Measurements from ENCODE around the gene NAB1.

NAB1 gene

DNA sequence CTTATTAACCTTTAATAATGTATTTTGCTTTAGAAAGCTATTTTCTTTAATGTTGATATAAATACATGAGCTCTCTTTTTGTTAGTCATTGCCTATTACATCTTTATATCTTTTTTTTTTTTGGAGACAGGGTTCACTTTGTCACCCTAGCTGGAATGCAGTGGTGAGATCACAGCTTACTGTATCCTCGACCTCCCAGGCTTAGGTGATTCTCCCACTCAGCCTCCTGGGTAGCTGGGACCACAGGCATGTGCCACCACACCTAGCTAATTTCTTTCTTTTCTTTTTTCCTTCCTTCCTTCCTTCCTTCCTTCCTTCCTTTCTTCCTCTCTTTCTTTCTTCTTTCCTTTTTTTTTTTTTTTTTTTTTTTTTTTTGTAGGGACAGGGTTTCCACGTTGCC lies 15.4 kb downstream of the NAB1 start:
- TF ChIP-seq, protein P1, sequence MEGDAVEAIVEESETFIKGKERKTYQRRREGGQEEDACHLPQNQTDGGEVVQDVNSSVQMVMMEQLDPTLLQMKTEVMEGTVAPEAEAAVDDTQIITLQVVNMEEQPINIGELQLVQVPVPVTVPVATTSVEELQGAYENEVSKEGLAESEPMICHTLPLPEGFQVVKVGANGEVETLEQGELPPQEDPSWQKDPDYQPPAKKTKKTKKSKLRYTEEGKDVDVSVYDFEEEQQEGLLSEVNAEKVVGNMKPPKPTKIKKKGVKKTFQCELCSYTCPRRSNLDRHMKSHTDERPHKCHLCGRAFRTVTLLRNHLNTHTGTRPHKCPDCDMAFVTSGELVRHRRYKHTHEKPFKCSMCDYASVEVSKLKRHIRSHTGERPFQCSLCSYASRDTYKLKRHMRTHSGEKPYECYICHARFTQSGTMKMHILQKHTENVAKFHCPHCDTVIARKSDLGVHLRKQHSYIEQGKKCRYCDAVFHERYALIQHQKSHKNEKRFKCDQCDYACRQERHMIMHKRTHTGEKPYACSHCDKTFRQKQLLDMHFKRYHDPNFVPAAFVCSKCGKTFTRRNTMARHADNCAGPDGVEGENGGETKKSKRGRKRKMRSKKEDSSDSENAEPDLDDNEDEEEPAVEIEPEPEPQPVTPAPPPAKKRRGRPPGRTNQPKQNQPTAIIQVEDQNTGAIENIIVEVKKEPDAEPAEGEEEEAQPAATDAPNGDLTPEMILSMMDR (IDR thresholded peaks at IDR 0.05; ENCODE audit: low read length) = no peak
- TF ChIP-seq EZH2 (IDR thresholded peaks at IDR 0.05; ENCODE audit: borderline replicate concordance, low read length) = no peak
- H3K4me1 ChIP-seq (ENCODE audit: insufficient read depth, low read length, severe bottlenecking) = no peaks in the 10 kb centered on the region
- no peaks in the 10 kb centered on the region for H3F3A ChIP-seq (ENCODE audit: insufficient read depth, low read length)
- no peak overlapping the region for H3K27ac ChIP-seq (ENCODE audit: low read depth, low read length, poor library complexity, severe bottlenecking)
- no peak overlapping the region for H2AFZ ChIP-seq (ENCODE audit: low read length)
- H3K9me3 ChIP-seq (ENCODE audit: low read length) = peaks cover 5% of the 10 kb centered on the region; the same call in 1 of the 2 replicates
- no peak overlapping the region for H3K4me2 ChIP-seq (ENCODE audit: low read length)
- no peak overlapping the region for H3K9ac ChIP-seq (ENCODE audit: low read length)
- H3K4me3 ChIP-seq (ENCODE audit: low read depth, low read length, poor library complexity, severe bottlenecking) = no peak overlapping the region
- no peaks in the 10 kb centered on the region for H4K20me1 ChIP-seq (ENCODE audit: insufficient read depth, low read length)
- no peaks in the 10 kb centered on the region for H3K9me2 ChIP-seq (ENCODE audit: low read depth, low read length)
- H3K79me2 ChIP-seq (ENCODE audit: insufficient read depth, low read length) = 0 out of 2 replicates have a peak, but pooled peaks cover 3% of the 10 kb centered on the region
- no peaks in the 10 kb centered on the region for H3K27me3 ChIP-seq (ENCODE audit: insufficient read depth, low read length)
- peaks cover 28% of the 10 kb centered on the region for H3K36me3 ChIP-seq (ENCODE audit: insufficient read depth, low read length)

DNA sequence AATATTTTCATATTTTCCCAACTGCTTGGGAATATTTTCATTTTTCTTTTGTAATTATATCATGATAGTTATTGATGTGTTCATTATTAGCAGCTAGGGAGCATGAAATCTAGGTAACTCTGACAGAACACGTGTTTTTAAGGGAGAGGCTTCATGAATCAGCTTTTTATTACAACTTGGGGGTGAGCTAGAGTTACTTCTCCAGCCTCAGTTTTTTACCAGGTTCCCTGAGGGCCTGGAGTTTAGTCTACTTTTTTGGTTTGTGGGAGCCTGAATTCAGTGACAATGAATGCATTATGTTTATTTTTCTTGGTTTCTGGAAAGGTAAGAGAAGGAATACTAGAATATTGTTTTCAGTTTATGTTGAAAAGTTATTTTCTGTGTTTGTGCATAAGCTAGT lies 18.0 kb downstream of the NAB1 start:
- TF ChIP-seq, protein P1 (IDR thresholded peaks at IDR 0.05; ENCODE audit: low read length) = no peak
- no peak for TF ChIP-seq EZH2 (IDR thresholded peaks at IDR 0.05; ENCODE audit: borderline replicate concordance, low read length)
- H4K20me1 ChIP-seq (ENCODE audit: insufficient read depth, low read length) = no peaks in the 10 kb centered on the region
- H3K79me2 ChIP-seq (ENCODE audit: insufficient read depth, low read length) = 0 out of 2 replicates have a peak, but pooled peaks cover 3% of the 10 kb centered on the region
- H3K4me2 ChIP-seq (ENCODE audit: low read length) = no peak overlapping the region
- no peaks in the 10 kb centered on the region for H3F3A ChIP-seq (ENCODE audit: insufficient read depth, low read length)
- H3K9me2 ChIP-seq (ENCODE audit: low read depth, low read length) = no peaks in the 10 kb centered on the region
- H3K36me3 ChIP-seq (ENCODE audit: insufficient read depth, low read length) = peaks cover 39% of the 10 kb centered on the region
- H3K27me3 ChIP-seq (ENCODE audit: insufficient read depth, low read length) = no peaks in the 10 kb centered on the region
- no peak overlapping the region for H3K4me3 ChIP-seq (ENCODE audit: low read depth, low read length, poor library complexity, severe bottlenecking)
- H3K4me1 ChIP-seq (ENCODE audit: insufficient read depth, low read length, severe bottlenecking) = no peaks in the 10 kb centered on the region
- H3K9me3 ChIP-seq (ENCODE audit: low read length) = peaks cover 5% of the 10 kb centered on the region; the same call in 1 of the 2 replicates
- H2AFZ ChIP-seq (ENCODE audit: low read length) = no peak overlapping the region
- H3K9ac ChIP-seq (ENCODE audit: low read length) = no peak overlapping the region
- H3K27ac ChIP-seq (ENCODE audit: low read depth, low read length, poor library complexity, severe bottlenecking) = no peak overlapping the region

DNA sequence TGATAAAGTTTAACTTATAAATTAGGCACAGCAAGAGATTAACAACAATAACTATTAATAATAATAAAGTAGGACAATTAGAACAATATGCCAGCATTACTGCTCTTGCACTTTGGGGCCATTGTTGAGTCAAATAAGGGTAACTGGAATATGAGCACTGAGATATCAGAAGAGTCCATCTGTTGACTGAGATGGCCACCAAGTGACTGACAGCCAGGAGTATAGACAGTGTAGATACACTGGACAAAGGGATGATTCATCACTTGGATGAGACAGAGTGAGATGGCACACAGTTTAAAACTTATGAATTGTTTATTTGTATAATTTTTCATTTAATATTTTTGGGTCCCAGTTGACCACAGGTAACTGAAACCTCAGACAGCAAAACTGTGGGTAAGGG lies 20.0 kb downstream of the NAB1 start:
- Histone ChIP-seq H3K27me3 (ENCODE audit: insufficient read depth, low read length) (no peaks in the 10 kb centered on the region), H4K20me1 (ENCODE audit: insufficient read depth, low read length) (no peaks in the 10 kb centered on the region), H3K36me3 (ENCODE audit: insufficient read depth, low read length) (peaks cover 39% of the 10 kb centered on the region), H2AFZ (ENCODE audit: low read length) (no peak overlapping the region), H3K4me1 (ENCODE audit: insufficient read depth, low read length, severe bottlenecking) (no peaks in the 10 kb centered on the region), H3K79me2 (ENCODE audit: insufficient read depth, low read length) (no peaks in the 10 kb centered on the region), H3K9me3 (ENCODE audit: low read length) (peaks cover 5% of the 10 kb centered on the region; the same call in 1 of the 2 replicates), H3K4me2 (ENCODE audit: low read length) (no peak overlapping the region), H3K9me2 (ENCODE audit: low read depth, low read length) (no peaks in the 10 kb centered on the region), H3K27ac (ENCODE audit: low read depth, low read length, poor library complexity, severe bottlenecking) (no peak overlapping the region), H3F3A (ENCODE audit: insufficient read depth, low read length) (no peaks in the 10 kb centered on the region), H3K4me3 (ENCODE audit: low read depth, low read length, poor library complexity, severe bottlenecking) (no peak overlapping the region), H3K9ac (ENCODE audit: low read length) (no peak overlapping the region)
- TF ChIP-seq, protein P1 (IDR thresholded peaks at IDR 0.05; ENCODE audit: low read length) = no peak
- TF ChIP-seq EZH2 (IDR thresholded peaks at IDR 0.05; ENCODE audit: borderline replicate concordance, low read length) = no peak

Measured in OCI-LY1 (cell line).